H1 (cell line): ENCODE data around the gene ZNF775. TPM values are rescaled to one million over a fixed set of nuclear protein-coding genes. Genes with fewer than 3 reads are reported as not detected.
A peak's percentile ranks its signal among the peaks of the same experiment; 100 is the strongest.

Source experiments
- CTCF ChIA-PET: fragments of 300-600 bp; sonication (Branson Sonifier 250); formaldehyde crosslinking; loops from one replicate; lab custom pipeline; 2021; ENCODE audit not compliant: partially characterized antibody; lab: Charles Lee
- POLR2A ChIA-PET: fragments of 300-600 bp; sonication (Branson Sonifier 250); formaldehyde crosslinking; loops from one replicate; lab custom pipeline; 2021; ENCODE audit warnings: inconsistent platforms; ENCODE audit not compliant: partially characterized antibody; lab: Charles Lee
- DNase-seq, 2 experiments: peaks; one replicate each; pipeline versions ENCODE4 v3.0.0 to v3.0.0-alpha.2; 2010 to 2022; ENCODE audit warnings: low spot score in 2 of 2, low read depth in 1 of 2, mixed read lengths in 1 of 2
- FAIRE-seq: peaks from 2 replicates; lab custom pipeline; 2011; peaks lifted over from hg19 to GRCh38; lab: Jason Lieb, UNC
- H2AFZ ChIP-seq: 2 replicates; pipeline ENCODE4 v1.8.1; 2012; ENCODE audit warnings: low read length, inconsistent platforms
- H2AK5ac ChIP-seq: 2 replicates; pipeline ENCODE4 v1.6.1; 2013; ENCODE audit warnings: low read depth, low read length
- H2BK120ac ChIP-seq: replicated peaks from 2 replicates; pipeline ENCODE3; 2013; ENCODE audit warnings: low read depth, low read length, inconsistent platforms
- H2BK12ac ChIP-seq: 2 replicates; pipeline ENCODE4 v1.6.1; 2013; ENCODE audit warnings: low read depth, low read length
- H2BK15ac ChIP-seq: 2 replicates; pipeline ENCODE4 v1.6.1; 2013; ENCODE audit warnings: low read length
- H2BK20ac ChIP-seq: 2 replicates; pipeline ENCODE4 v1.6.1; 2013; ENCODE audit warnings: low read length
- H2BK5ac ChIP-seq: 2 replicates; pipeline ENCODE4 v1.6.1; 2013; ENCODE audit warnings: low read depth, low read length
- H3K14ac ChIP-seq: 2 replicates; pipeline ENCODE4 v1.6.1; 2013; ENCODE audit warnings: inconsistent platforms; ENCODE audit not compliant: insufficient read length
- H3K18ac ChIP-seq: 2 replicates; pipeline ENCODE4 v1.6.1; 2013; ENCODE audit warnings: low read length; ENCODE audit errors: extremely low read depth
- H3K23ac ChIP-seq: 2 replicates; pipeline ENCODE4 v1.6.1; 2013; ENCODE audit warnings: inconsistent platforms; ENCODE audit not compliant: insufficient read length
- H3K23me2 ChIP-seq: 2 replicates; pipeline ENCODE4 v1.6.1; 2013; ENCODE audit warnings: low read depth, low read length
- H3K27ac ChIP-seq: 2 replicates; pipeline ENCODE4 v1.6.1; 2011; ENCODE audit warnings: low read depth, low read length, inconsistent platforms
- H3K27me3 ChIP-seq, 4 experiments: replicated peaks in 1 of 4; 1 replicate in 1 of 4; 2 replicates in 3 of 4; pipeline versions ENCODE4 v1.6.1 to v1.8.1; 2011 to 2013; ENCODE audit warnings: low read length in 3 of 4, mild to moderate bottlenecking in 3 of 4, inconsistent platforms in 2 of 4, mixed read lengths in 2 of 4, moderate library complexity in 1 of 4; ENCODE audit not compliant: control insufficient read depth in 3 of 4, insufficient read depth in 3 of 4; ENCODE audit errors: extremely low read depth in 1 of 4
- H3K36me3 ChIP-seq, 4 experiments: 2 replicates each; pipeline versions ENCODE4 v1.6.1 to v1.8.1; 2011 to 2013; ENCODE audit warnings: mild to moderate bottlenecking in 4 of 4, low read length in 3 of 4, moderate library complexity in 2 of 4, control low read depth in 1 of 4, inconsistent platforms in 1 of 4; ENCODE audit not compliant: insufficient read depth in 4 of 4, control insufficient read depth in 2 of 4
- H3K4ac ChIP-seq: replicated peaks from 2 replicates; pipeline ENCODE3; 2013; ENCODE audit warnings: low read length, low read depth, mixed read lengths, inconsistent platforms; ENCODE audit not compliant: insufficient read length
- H3K4me1 ChIP-seq, 4 experiments: replicated peaks in 1 of 4; 1 replicate in 1 of 4; 2 replicates in 3 of 4; pipeline versions ENCODE4 v1.6.1 to v1.8.1; 2011 to 2013; ENCODE audit warnings: low read length in 3 of 4, inconsistent platforms in 2 of 4, mixed read lengths in 1 of 4; ENCODE audit not compliant: insufficient read depth in 4 of 4, control insufficient read depth in 3 of 4
- H3K4me2 ChIP-seq, 2 experiments: 2 replicates each; pipeline versions ENCODE4 v1.6.1 to v1.8.1; 2011 to 2013; ENCODE audit warnings: low read depth in 2 of 2, low read length in 2 of 2, control low read depth in 1 of 2, inconsistent platforms in 1 of 2, mild to moderate bottlenecking in 1 of 2; ENCODE audit not compliant: insufficient read depth in 1 of 2
- H3K4me3 ChIP-seq, 4 experiments: fragments of 200-600, 300-600 bp in 1 of 4; sonication (generic), shearing (Covaris generic), sonication (Bioruptor Twin) in 1 of 4; 2 replicates each; pipeline versions ENCODE4 v1.5.1 to v1.8.1; 2011 to 2016; ENCODE audit warnings: low read length in 4 of 4, low read depth in 3 of 4, control low read depth in 2 of 4, inconsistent platforms in 2 of 4, mild to moderate bottlenecking in 2 of 4, mixed read lengths in 1 of 4, moderate library complexity in 1 of 4; ENCODE audit not compliant: insufficient read depth in 2 of 4; ENCODE audit errors: extremely low read depth in 1 of 4
- H3K56ac ChIP-seq: replicated peaks from 2 replicates; pipeline ENCODE3; 2013; ENCODE audit warnings: low read depth, mild to moderate bottlenecking, mixed read lengths, low read length, inconsistent platforms; ENCODE audit not compliant: insufficient read length
- H3K79me1 ChIP-seq: 2 replicates; pipeline ENCODE4 v1.6.1; 2013; ENCODE audit warnings: low read depth, low read length, control low read depth
- H3K79me2 ChIP-seq, 2 experiments: 2 replicates each; pipeline versions ENCODE4 v1.6.1 to v1.8.1; 2012 to 2013; ENCODE audit warnings: low read length in 2 of 2, mild to moderate bottlenecking in 2 of 2, inconsistent platforms in 1 of 2; ENCODE audit not compliant: insufficient read depth in 2 of 2, control insufficient read depth in 1 of 2
- H3K9ac ChIP-seq, 4 experiments: replicated peaks in 1 of 4; 1 replicate in 1 of 4; 2 replicates in 3 of 4; pipeline versions ENCODE4 v1.6.1 to v1.8.1; 2011 to 2013; ENCODE audit warnings: low read depth in 3 of 4, low read length in 3 of 4, control low read depth in 2 of 4, mild to moderate bottlenecking in 2 of 4, moderate library complexity in 2 of 4, inconsistent platforms in 1 of 4; ENCODE audit errors: extremely low read depth in 1 of 4
- H3K9me3 ChIP-seq, 2 experiments: 2 replicates each; pipeline versions ENCODE4 v1.6.1 to v1.8.1; 2012 to 2013; ENCODE audit warnings: mild to moderate bottlenecking in 2 of 2, moderate library complexity in 2 of 2, control low read depth in 1 of 2, inconsistent platforms in 1 of 2, low read depth in 1 of 2, low read length in 1 of 2, mixed read lengths in 1 of 2; ENCODE audit not compliant: insufficient read depth in 2 of 2
- H4K20me1 ChIP-seq, 2 experiments: replicated peaks in 1 of 2; 2 replicates each; pipeline versions ENCODE3 to v1.8.1; 2011 to 2013; ENCODE audit warnings: inconsistent platforms in 2 of 2, low read length in 2 of 2, mild to moderate bottlenecking in 1 of 2; ENCODE audit not compliant: insufficient read depth in 2 of 2, control insufficient read depth in 1 of 2
- H4K5ac ChIP-seq: 2 replicates; pipeline ENCODE4 v1.6.1; 2013; ENCODE audit warnings: low read length, low read depth, mixed read lengths, inconsistent platforms; ENCODE audit not compliant: insufficient read length
- H4K8ac ChIP-seq: 2 replicates; pipeline ENCODE4 v1.8.0; 2013; ENCODE audit warnings: mild to moderate bottlenecking, moderate library complexity, low read length, inconsistent platforms; ENCODE audit not compliant: insufficient read depth; ENCODE audit errors: extremely low read depth
- H4K91ac ChIP-seq: replicated peaks from 2 replicates; pipeline ENCODE3; 2013; ENCODE audit warnings: low read length, mixed read lengths, inconsistent platforms; ENCODE audit not compliant: insufficient read length
- KDM1A ChIP-seq: fragments of 200-600, 300-600 bp; sonication (generic); IDR thresholded peaks from 2 replicates; pipeline ENCODE4 v1.7.1; 2016; ENCODE audit warnings: mild to moderate bottlenecking, low read length, borderline replicate concordance
- KDM5A ChIP-seq: fragments of 200-600 bp; IDR thresholded peaks from 2 replicates; pipeline ENCODE4 v1.7.1; 2012; ENCODE audit warnings: mild to moderate bottlenecking, low read length, inconsistent platforms, mixed read lengths
- MAFK ChIP-seq: IDR thresholded peaks from 2 replicates; pipeline ENCODE4 v1.6.1; 2012; ENCODE audit warnings: low read depth, mild to moderate bottlenecking, improper control_type of control experiment, low read length
- POLR2AphosphoS5 ChIP-seq: IDR thresholded peaks from 2 replicates; pipeline ENCODE4 v1.6.1; 2011; ENCODE audit warnings: low read depth, low read length
- WGBS, 2 experiments: shearing (Covaris generic) in 1 of 2; methylation state at CpG; one replicate each; pipeline versions ENCODE4 v1.1.6 to v1.1.7; 2013 to 2015; ENCODE audit warnings: low lambda C conversion rate in 2 of 2, mixed read lengths in 2 of 2, inconsistent platforms in 1 of 2, low coverage in 1 of 2, missing lambda C conversion rate in 1 of 2; ENCODE audit not compliant: insufficient replicate concordance in 2 of 2, insufficient coverage in 1 of 2, insufficient read length in 1 of 2; ENCODE audit errors: extremely low coverage in 1 of 2, missing lambda C conversion rate in 1 of 2; 5-methylcytosine and 5-hydroxymethylcytosine counted together
- polyA plus RNA-seq, 7 experiments: library from polyadenylated mRNA; depleted of rRNA in 3 of 7; stranded (reverse) in 5 of 7; unstranded in 2 of 7; fragments of >200 nt in 5 of 7; fragments of 200-250 nt in 2 of 7; gene quantifications; 1 replicate in 5 of 7; 2 replicates in 1 of 7; 4 replicates in 1 of 7; pipeline versions ENCODE4 v1.2.1 to v1.2.3, GENCODE V29; 2011 to 2013; ENCODE audit warnings: missing spikeins in 2 of 7, mixed read lengths in 2 of 7
- total RNA-seq: library from RNA; stranded (reverse); fragmentation: NEBNext Ultra II Directional; extraction: Animal tissue kit (Norgen Biotek cat#: 25700); gene quantifications from 2 replicates; pipeline ENCODE4 v1.2.1, GENCODE V29; 2021

Gene ZNF775
- total and polyA plus RNA-seq, 2 of the 8 experiments (the other 6 are each of a cell fraction or from before 2014, with no cell fraction given), result 13.6 to 21.5 TPM

GRCh38 chr7:150336746-150337145, 42.4 kb upstream of the ZNF775 start:
- Histone ChIP-seq H2BK15ac (no peak overlapping the region), H3K18ac (peak overlapping the region; percentile 19; the same call in 1 of the 2 replicates), H3K4me3 (no peak overlapping the region), H3K4me2 (no peak overlapping the region), H3K4me1 (peaks cover 11 to 63% (median 33%) of the 10 kb centered on the region in 4 experiments), H2AFZ (no peak overlapping the region), H3K56ac (no peak overlapping the region), H3K9ac (peak overlapping the region in 1 of 4 experiments; percentile 16; a peak in 2 of 7 replicates), H3K4ac (no peak overlapping the region), H2BK12ac (peak overlapping the region; percentile 52), H3K79me2 (peaks cover 0 to 17% of the 10 kb centered on the region in 2 experiments; a peak in 2 of 4 replicates), H3K23me2 (peaks cover 17% of the 10 kb centered on the region), H3K23ac (no peak overlapping the region), H4K20me1 (peaks cover 9 to 18% of the 10 kb centered on the region in 2 experiments), H3K9me3 (no peaks in the 10 kb centered on the region), H3K36me3 (peaks cover 2 to 25% (median 7%) of the 10 kb centered on the region in 4 experiments; a peak in 6 of 8 replicates), H2BK5ac (0 out of 2 replicates have a peak overlapping the region, but pooled peaks have one; percentile 54), H3K27ac (no peak overlapping the region), H2AK5ac (peak overlapping the region; percentile 99), H3K79me1 (peaks cover 6% of the 10 kb centered on the region), H2BK20ac (no peak overlapping the region), H3K14ac (no peak overlapping the region), H2BK120ac (no peak overlapping the region), H3K27me3 (peaks cover 0 to 3% (median 2%) of the 10 kb centered on the region in 4 experiments; a peak in 4 of 7 replicates), H4K91ac (no peak overlapping the region), H4K5ac (no peak overlapping the region), H4K8ac (0 out of 2 replicates have a peak overlapping the region, but pooled peaks have one; percentile 0)
- 87% methylated on average over 14 of the region's 14 CpGs; no CpG with 5 or more reads in 1 of the 2 experiments for WGBS, 2 experiments
- TF ChIP-seq KDM5A (no peak), POLR2AphosphoS5 (0 out of 2 replicates have a peak, but pooled peaks have one; percentile 2), MAFK (no peak), KDM1A (no peak)
- CTCF ChIA-PET, result interaction anchor here (0.7 to 2.2 kb wide), 9 partner anchors 10 to 47 kb away, joined by 3 to 8 read pairs (median 4); no protein-coding TSS in a partner anchor
- POLR2A ChIA-PET, result interaction anchor here (0.6 to 7.6 kb wide), 11 partner anchors 9 to 78 kb away, joined by 3 to 76 read pairs (median 4); partner anchors contain the start of gene REPIN1
- no peak for DNase-seq
- FAIRE-seq, result no peak
